Neuronal stem cell (in vitro differentiated cells): ENCODE measurements around the gene GHITM.
A peak's percentile ranks its signal among the peaks of the same experiment; 100 is the strongest.

Source experiments
- DNase-seq: peaks from one replicate; pipeline ENCODE4 v3.0.0-alpha.2; 2013; ENCODE audit warnings: low spot score
- H2AFZ ChIP-seq: one replicate; pipeline ENCODE4 v1.6.1; 2013; ENCODE audit warnings: mild to moderate bottlenecking, low read length, inconsistent platforms
- H2AK5ac ChIP-seq: 2 replicates; pipeline ENCODE4 v1.6.1; 2013; ENCODE audit warnings: low read depth, mild to moderate bottlenecking, inconsistent platforms, low read length, moderate library complexity, mixed read lengths
- H2BK120ac ChIP-seq: 2 replicates; pipeline ENCODE4 v1.6.1; 2013; ENCODE audit warnings: low read depth, mild to moderate bottlenecking, inconsistent platforms, low read length, moderate library complexity, mixed read lengths
- H2BK12ac ChIP-seq: one replicate; pipeline ENCODE4 v1.6.1; 2013; ENCODE audit warnings: low read length, inconsistent platforms
- H2BK15ac ChIP-seq: 2 replicates; pipeline ENCODE4 v1.6.1; 2013; ENCODE audit warnings: mild to moderate bottlenecking, low read length, inconsistent platforms, mixed read lengths
- H2BK5ac ChIP-seq: one replicate; pipeline ENCODE4 v1.6.1; 2013; ENCODE audit warnings: inconsistent platforms, mild to moderate bottlenecking, low read length, moderate library complexity
- H3K14ac ChIP-seq: one replicate; pipeline ENCODE4 v1.6.1; 2013; ENCODE audit warnings: low read length, inconsistent platforms
- H3K18ac ChIP-seq: 2 replicates; pipeline ENCODE4 v1.6.1; 2013; ENCODE audit warnings: low read length, inconsistent platforms
- H3K23ac ChIP-seq: 2 replicates; pipeline ENCODE4 v1.6.1; 2013; ENCODE audit warnings: low read depth, mild to moderate bottlenecking, mixed read lengths, low read length, inconsistent platforms; ENCODE audit not compliant: poor library complexity
- H3K27ac ChIP-seq: replicated peaks from 3 replicates; pipeline ENCODE4 v1.5.1; 2013; ENCODE audit warnings: low read length, inconsistent platforms
- H3K27me3 ChIP-seq, 3 experiments: 2 replicates each; pipeline ENCODE4 v1.6.1; 2013; ENCODE audit warnings: low read length in 3 of 3, mild to moderate bottlenecking in 2 of 3, inconsistent platforms in 1 of 3, low read depth in 1 of 3, mixed read lengths in 1 of 3, moderate library complexity in 1 of 3; ENCODE audit not compliant: control insufficient read depth in 3 of 3, insufficient read depth in 3 of 3
- H3K36me3 ChIP-seq, 2 donors: replicated peaks in 1 of 2; 2 replicates each; pipeline ENCODE4 v1.6.1; 2013; ENCODE audit warnings: low read length in 2 of 2; ENCODE audit not compliant: control insufficient read depth in 2 of 2, insufficient read depth in 2 of 2
- H3K4ac ChIP-seq: 2 replicates; pipeline ENCODE4 v1.6.1; 2013; ENCODE audit warnings: inconsistent platforms, mild to moderate bottlenecking, low read length, moderate library complexity
- H3K4me1 ChIP-seq, 2 donors: 1 replicate in 1 of 2; 2 replicates in 1 of 2; pipeline ENCODE4 v1.6.1; 2013; ENCODE audit warnings: low read length in 2 of 2, low read depth in 1 of 2; ENCODE audit not compliant: control insufficient read depth in 2 of 2, insufficient read depth in 1 of 2
- H3K4me2 ChIP-seq: one replicate; pipeline ENCODE4 v1.6.1; 2013; ENCODE audit warnings: mild to moderate bottlenecking, low read length, inconsistent platforms; ENCODE audit not compliant: insufficient read depth, poor library complexity, severe bottlenecking
- H3K4me3 ChIP-seq, 2 donors: 2 replicates each; pipeline ENCODE4 v1.5.1; 2013; ENCODE audit warnings: low read length in 2 of 2, mild to moderate bottlenecking in 2 of 2, inconsistent platforms in 1 of 2, moderate library complexity in 1 of 2
- H3K79me1 ChIP-seq: one replicate; pipeline ENCODE4 v1.6.1; 2013; ENCODE audit warnings: low read depth, mild to moderate bottlenecking, inconsistent platforms, low read length, moderate library complexity
- H3K9ac ChIP-seq: one replicate; pipeline ENCODE4 v1.6.1; 2013; ENCODE audit warnings: mild to moderate bottlenecking, low read depth, low read length, inconsistent platforms; ENCODE audit not compliant: poor library complexity
- H3K9me3 ChIP-seq, 2 donors: replicated peaks in 1 of 2; 2 replicates each; pipeline versions ENCODE3 to v1.6.1; 2013; ENCODE audit warnings: low read length in 2 of 2, mild to moderate bottlenecking in 2 of 2, inconsistent platforms in 1 of 2, low read depth in 1 of 2, mixed read lengths in 1 of 2, moderate library complexity in 1 of 2; ENCODE audit not compliant: control insufficient read depth in 2 of 2, insufficient read depth in 1 of 2
- H4K8ac ChIP-seq: one replicate; pipeline ENCODE4 v1.6.1; 2013; ENCODE audit warnings: low read depth, mild to moderate bottlenecking, inconsistent platforms, low read length, moderate library complexity
- H4K91ac ChIP-seq: one replicate; pipeline ENCODE4 v1.6.1; 2013; ENCODE audit warnings: low read length, low read depth, mild to moderate bottlenecking, inconsistent platforms; ENCODE audit not compliant: poor library complexity
- WGBS, 2 donors: extraction: QIAGEN DNeasy Blood & Tissue Kit; methylation state at CpG; one replicate each; pipeline ENCODE4 v1.1.7; 2013; ENCODE audit warnings: missing lambda C conversion rate in 2 of 2, mixed read lengths in 1 of 2; ENCODE audit not compliant: insufficient read length in 2 of 2, insufficient replicate concordance in 1 of 2; ENCODE audit errors: extremely low coverage in 2 of 2; 5-methylcytosine and 5-hydroxymethylcytosine counted together

The GHITM gene

GRCh38 chr10:84185526-84186175, 46.3 kb downstream of the GHITM start:
- H4K91ac ChIP-seq = no peak overlapping the region
- H4K8ac ChIP-seq = no peak overlapping the region
- H3K27ac ChIP-seq = no peak overlapping the region
- no peak overlapping the region for H3K4ac ChIP-seq
- H2BK120ac ChIP-seq = no peak overlapping the region
- no peak overlapping the region for H2BK15ac ChIP-seq
- WGBS, 2 donors = no CpG with 5 or more reads among the region's 11 CpGs
- no peaks in the 10 kb centered on the region for H3K79me1 ChIP-seq
- peaks cover 0 to 5% (median 4%) of the 10 kb centered on the region in 3 experiments for H3K27me3 ChIP-seq
- no peaks in the 10 kb centered on the region for H3K36me3 ChIP-seq
- H3K14ac ChIP-seq = no peak overlapping the region
- no peak overlapping the region for H2BK5ac ChIP-seq
- no peak overlapping the region for H3K4me3 ChIP-seq
- peak overlapping the region; percentile 51 for H3K9ac ChIP-seq
- H3K18ac ChIP-seq = peak overlapping the region; percentile 39
- peaks cover 0 to 5% of the 10 kb centered on the region in 2 donors for H3K4me1 ChIP-seq
- no peak for DNase-seq
- H2AFZ ChIP-seq = no peak overlapping the region
- no peak overlapping the region for H3K4me2 ChIP-seq
- no peak overlapping the region for H2AK5ac ChIP-seq
- no peak overlapping the region for H3K23ac ChIP-seq
- peaks cover 0 to 4% of the 10 kb centered on the region in 2 donors for H3K9me3 ChIP-seq
- no peak overlapping the region for H2BK12ac ChIP-seq

GRCh38 chr10:84188815-84189214, 49.5 kb downstream of the GHITM start:
- Histone ChIP-seq H3K23ac (no peak overlapping the region), H3K27me3 (peaks cover 0 to 33% (median 11%) of the 10 kb centered on the region in 3 experiments), H2AK5ac (no peak overlapping the region), H2AFZ (no peak overlapping the region), H2BK120ac (no peak overlapping the region), H3K4ac (no peak overlapping the region), H3K27ac (no peak overlapping the region), H2BK12ac (no peak overlapping the region), H2BK15ac (no peak overlapping the region), H3K9me3 (peaks cover 0 to 4% of the 10 kb centered on the region in 2 donors), H3K18ac (no peak overlapping the region), H3K79me1 (no peaks in the 10 kb centered on the region), H3K4me2 (no peak overlapping the region), H3K14ac (no peak overlapping the region), H3K9ac (no peak overlapping the region), H3K4me1 (peaks cover 0 to 5% of the 10 kb centered on the region in 2 donors), H4K8ac (no peak overlapping the region), H3K36me3 (no peaks in the 10 kb centered on the region), H2BK5ac (no peak overlapping the region), H3K4me3 (no peak overlapping the region), H4K91ac (no peak overlapping the region)
- no peak for DNase-seq
- no CpG with 5 or more reads among the region's 3 CpGs for WGBS, 2 donors

GRCh38 chr10:84190621-84191020, 51.3 kb downstream of the GHITM start:
- no peak for DNase-seq
- Histone ChIP-seq H2BK12ac (no peak overlapping the region), H3K4me2 (no peak overlapping the region), H3K27me3 (peaks cover 4 to 50% (median 27%) of the 10 kb centered on the region in 3 experiments), H2AK5ac (peak overlapping the region; percentile 53), H3K18ac (no peak overlapping the region), H3K9ac (no peak overlapping the region), H3K79me1 (no peaks in the 10 kb centered on the region), H3K4ac (no peak overlapping the region), H3K23ac (no peak overlapping the region), H2BK120ac (no peak overlapping the region), H3K4me3 (no peak overlapping the region), H3K14ac (no peak overlapping the region), H3K4me1 (peaks cover 7 to 9% of the 10 kb centered on the region in 2 donors), H3K9me3 (peaks cover 0 to 4% of the 10 kb centered on the region in 2 donors), H2AFZ (no peak overlapping the region), H3K27ac (no peak overlapping the region), H3K36me3 (no peaks in the 10 kb centered on the region), H4K8ac (no peak overlapping the region), H2BK15ac (no peak overlapping the region), H4K91ac (no peak overlapping the region), H2BK5ac (no peak overlapping the region)
- WGBS, 2 donors = no CpG with 5 or more reads among the region's 3 CpGs

- Histone ChIP-seq H3K27ac (no peak overlapping the region), H3K27me3 (peaks cover 4 to 55% (median 31%) of the 10 kb centered on the region in 3 experiments)
- WGBS, 2 donors = no CpG with 5 or more reads among the region's 5 CpGs
Measured at GRCh38 chr10:84191106-84191505, 51.8 kb downstream of the GHITM start.

More at GRCh38 chr10:84191106-84191505, 51.8 kb downstream of the GHITM start:
- Histone ChIP-seq H3K4ac (no peak overlapping the region), H3K9me3 (peaks cover 0 to 4% of the 10 kb centered on the region in 2 donors), H2BK12ac (no peak overlapping the region), H3K36me3 (no peaks in the 10 kb centered on the region), H3K23ac (no peak overlapping the region), H2BK15ac (no peak overlapping the region), H3K14ac (no peak overlapping the region), H3K9ac (no peak overlapping the region), H2AFZ (no peak overlapping the region), H3K4me1 (peaks cover 7 to 8% of the 10 kb centered on the region in 2 donors), H2BK120ac (no peak overlapping the region), H3K18ac (no peak overlapping the region), H2BK5ac (no peak overlapping the region), H4K91ac (no peak overlapping the region), H4K8ac (no peak overlapping the region), H3K79me1 (no peaks in the 10 kb centered on the region), H3K4me2 (no peak overlapping the region), H3K4me3 (no peak overlapping the region), H2AK5ac (no peak overlapping the region)
- no peak for DNase-seq
